Glutamatergic neuron (in vitro differentiated cells): Measurements from ENCODE around the gene FMO4. TPM values are rescaled to one million over a fixed set of nuclear protein-coding genes. Genes with fewer than 3 reads are reported as not detected.

Experiments used
- DNase-seq: peaks from one replicate; pipeline ENCODE4 v3.0.0; 2022
- H3K27ac Mint-ChIP-seq: one replicate; pipeline ENCODE4 v1.8.0; 2020; ENCODE audit warnings: mild to moderate bottlenecking, mixed read lengths, inconsistent platforms; ENCODE audit not compliant: unreplicated experiment
- H3K27me3 Mint-ChIP-seq: one replicate; pipeline ENCODE4 v1.8.0; 2020; ENCODE audit warnings: mild to moderate bottlenecking, moderate library complexity, mixed read lengths, inconsistent platforms; ENCODE audit not compliant: unreplicated experiment
- H3K36me3 Mint-ChIP-seq: one replicate; pipeline ENCODE4 v1.8.0; 2020; ENCODE audit warnings: mild to moderate bottlenecking, mixed read lengths, inconsistent platforms; ENCODE audit not compliant: unreplicated experiment
- H3K4me1 Mint-ChIP-seq: one replicate; pipeline ENCODE4 v1.8.0; 2020; ENCODE audit warnings: mild to moderate bottlenecking, low read depth, mixed read lengths, inconsistent platforms; ENCODE audit not compliant: unreplicated experiment
- H3K4me3 Mint-ChIP-seq: one replicate; pipeline ENCODE4 v1.8.0; 2020; ENCODE audit warnings: mild to moderate bottlenecking, mixed read lengths, inconsistent platforms; ENCODE audit not compliant: unreplicated experiment
- H3K9me3 Mint-ChIP-seq: one replicate; pipeline ENCODE4 v1.8.0; 2020; ENCODE audit warnings: mild to moderate bottlenecking, moderate library complexity, mixed read lengths, inconsistent platforms; ENCODE audit not compliant: unreplicated experiment
- CTCF ChIP-seq: fragments of 200-600 bp; sonication (generic); IDR thresholded peaks from one replicate; pipeline ENCODE4 v1.5.0; 2021; ENCODE audit not compliant: partially characterized antibody, unreplicated experiment
- total RNA-seq: library from RNA; stranded (reverse); fragmentation: NEBNext Ultra II Directional; extraction: Animal tissue kit (Norgen Biotek cat#: 25700); gene quantifications from one replicate; pipeline ENCODE4 v1.2.1, GENCODE V29; 2021; ENCODE audit not compliant: unreplicated experiment

FMO4 gene
- total RNA-seq, 1 donor from 2014 or later, result 0.56 TPM

- no peak for TF ChIP-seq CTCF
- Mint-ChIP-seq H3K4me3 (no peak overlapping the region), H3K27ac (no peak overlapping the region), H3K9me3 (peaks cover 10% of the 10 kb centered on the region), H3K36me3 (peaks cover 13% of the 10 kb centered on the region), H3K4me1 (no peaks in the 10 kb centered on the region), H3K27me3 (no peaks in the 10 kb centered on the region)
- no peak for DNase-seq
Observed at GRCh38 chr1:171299342-171299741, 14.6 kb upstream of the FMO4 start.

GRCh38 chr1:171300401-171300800, 13.6 kb upstream of the FMO4 start:
- no peak for TF ChIP-seq CTCF
- Mint-ChIP-seq H3K4me3 (no peak overlapping the region), H3K4me1 (no peaks in the 10 kb centered on the region), H3K27ac (no peak overlapping the region), H3K27me3 (no peaks in the 10 kb centered on the region), H3K9me3 (peaks cover 8% of the 10 kb centered on the region), H3K36me3 (peaks cover 13% of the 10 kb centered on the region)
- DNase-seq, result no peak

- TF ChIP-seq CTCF, result no peak
- H3K4me1 Mint-ChIP-seq, result no peaks in the 10 kb centered on the region
- peaks cover 2% of the 10 kb centered on the region for H3K27me3 Mint-ChIP-seq
- DNase-seq, result no peak
- H3K9me3 Mint-ChIP-seq, result no peaks in the 10 kb centered on the region
- H3K27ac Mint-ChIP-seq, result no peak overlapping the region
- no peaks in the 10 kb centered on the region for H3K36me3 Mint-ChIP-seq
- no peak overlapping the region for H3K4me3 Mint-ChIP-seq
Observed at GRCh38 chr1:171310661-171311087, 3.3 kb upstream of the FMO4 start.

- Mint-ChIP-seq H3K4me3 (no peak overlapping the region), H3K36me3 (no peaks in the 10 kb centered on the region), H3K4me1 (no peaks in the 10 kb centered on the region), H3K27me3 (peaks cover 2% of the 10 kb centered on the region), H3K9me3 (no peaks in the 10 kb centered on the region), H3K27ac (no peak overlapping the region)
- no peak for TF ChIP-seq CTCF
- no peak for DNase-seq
Observed at GRCh38 chr1:171311771-171312558, 2.0 kb upstream of the FMO4 start.

GRCh38 chr1:171313319-171313834, 606 bp upstream of the FMO4 start:
- no peak for TF ChIP-seq CTCF
- H3K27ac Mint-ChIP-seq, result no peak overlapping the region
- H3K4me3 Mint-ChIP-seq, result no peak overlapping the region
- H3K9me3 Mint-ChIP-seq, result no peaks in the 10 kb centered on the region
- H3K36me3 Mint-ChIP-seq, result no peaks in the 10 kb centered on the region
- H3K27me3 Mint-ChIP-seq, result peaks cover 2% of the 10 kb centered on the region
- no peaks in the 10 kb centered on the region for H3K4me1 Mint-ChIP-seq
- DNase-seq, result no peak
